Measurements from ENCODE around the gene LHX5. TPM values are rescaled to one million over a fixed set of nuclear protein-coding genes. Genes with fewer than 3 reads are reported as not detected.
A peak's percentile ranks its signal among the peaks of the same experiment; 100 is the strongest.

The LHX5 gene
- total RNA-seq, 1 experiment from 2014 or later, result not detected

DNA sequence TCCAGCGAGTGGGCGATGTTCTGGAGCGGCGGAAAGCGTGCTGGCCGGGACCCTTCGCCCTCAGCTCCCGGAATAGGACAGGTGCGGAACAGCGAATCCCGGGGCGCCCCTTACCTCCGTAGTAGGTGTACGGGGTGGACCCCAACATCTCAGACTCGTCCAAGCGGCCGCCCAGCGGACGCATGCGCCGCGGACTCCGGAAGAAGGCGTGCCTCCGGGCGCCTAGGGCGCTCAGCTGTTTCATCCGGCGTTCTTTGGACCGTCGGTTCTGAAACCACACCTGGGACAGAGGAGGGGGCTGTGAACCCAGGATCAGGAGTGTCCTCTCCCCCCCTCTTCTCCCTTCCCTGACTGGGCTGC is 4.5 kb downstream of the LHX5 start:
- no peaks in the 10 kb centered on the region for H3K36me3 ChIP-seq (ENCODE audit: insufficient read depth, low read length, poor library complexity, severe bottlenecking)
- DNase-seq (ENCODE audit: low spot score), result no peak
- H3K4me3 ChIP-seq (ENCODE audit: low read depth, low read length, poor library complexity, severe bottlenecking), result peak overlapping the region; percentile 17
- peaks cover 95% of the 10 kb centered on the region for H3K27me3 ChIP-seq (replicated peaks; ENCODE audit: insufficient read depth, low read depth, low read length, poor library complexity)
- TF ChIP-seq, protein P1, sequence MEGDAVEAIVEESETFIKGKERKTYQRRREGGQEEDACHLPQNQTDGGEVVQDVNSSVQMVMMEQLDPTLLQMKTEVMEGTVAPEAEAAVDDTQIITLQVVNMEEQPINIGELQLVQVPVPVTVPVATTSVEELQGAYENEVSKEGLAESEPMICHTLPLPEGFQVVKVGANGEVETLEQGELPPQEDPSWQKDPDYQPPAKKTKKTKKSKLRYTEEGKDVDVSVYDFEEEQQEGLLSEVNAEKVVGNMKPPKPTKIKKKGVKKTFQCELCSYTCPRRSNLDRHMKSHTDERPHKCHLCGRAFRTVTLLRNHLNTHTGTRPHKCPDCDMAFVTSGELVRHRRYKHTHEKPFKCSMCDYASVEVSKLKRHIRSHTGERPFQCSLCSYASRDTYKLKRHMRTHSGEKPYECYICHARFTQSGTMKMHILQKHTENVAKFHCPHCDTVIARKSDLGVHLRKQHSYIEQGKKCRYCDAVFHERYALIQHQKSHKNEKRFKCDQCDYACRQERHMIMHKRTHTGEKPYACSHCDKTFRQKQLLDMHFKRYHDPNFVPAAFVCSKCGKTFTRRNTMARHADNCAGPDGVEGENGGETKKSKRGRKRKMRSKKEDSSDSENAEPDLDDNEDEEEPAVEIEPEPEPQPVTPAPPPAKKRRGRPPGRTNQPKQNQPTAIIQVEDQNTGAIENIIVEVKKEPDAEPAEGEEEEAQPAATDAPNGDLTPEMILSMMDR (conservative IDR thresholded peaks at IDR 0.05; ENCODE audit: low read depth, low read length), result no peak
- no peak for TF ChIP-seq EZH2 (IDR thresholded peaks at IDR 0.05; ENCODE audit: borderline replicate concordance, low read depth, low read length, poor library complexity, severe bottlenecking)
- no TSS peak for BruUV-seq (replicated peaks)
- H3K4me1 ChIP-seq (ENCODE audit: insufficient read depth, low read length, poor library complexity, severe bottlenecking), result peaks cover 4% of the 10 kb centered on the region
- H3K27ac ChIP-seq (ENCODE audit: low read depth, low read length, poor library complexity, severe bottlenecking), result no peak overlapping the region
- CTCF ChIA-PET, result no interaction called here
- POLR2A ChIA-PET (ENCODE audit: low non-redundant PET), result no interaction called here
- no peaks in the 10 kb centered on the region for H3K9me3 ChIP-seq (ENCODE audit: low read depth, low read length, poor library complexity, severe bottlenecking)
- intact Hi-C loops (cut with micrococcal nuclease; ENCODE audit: unreplicated experiment), result no loop called here

DNA sequence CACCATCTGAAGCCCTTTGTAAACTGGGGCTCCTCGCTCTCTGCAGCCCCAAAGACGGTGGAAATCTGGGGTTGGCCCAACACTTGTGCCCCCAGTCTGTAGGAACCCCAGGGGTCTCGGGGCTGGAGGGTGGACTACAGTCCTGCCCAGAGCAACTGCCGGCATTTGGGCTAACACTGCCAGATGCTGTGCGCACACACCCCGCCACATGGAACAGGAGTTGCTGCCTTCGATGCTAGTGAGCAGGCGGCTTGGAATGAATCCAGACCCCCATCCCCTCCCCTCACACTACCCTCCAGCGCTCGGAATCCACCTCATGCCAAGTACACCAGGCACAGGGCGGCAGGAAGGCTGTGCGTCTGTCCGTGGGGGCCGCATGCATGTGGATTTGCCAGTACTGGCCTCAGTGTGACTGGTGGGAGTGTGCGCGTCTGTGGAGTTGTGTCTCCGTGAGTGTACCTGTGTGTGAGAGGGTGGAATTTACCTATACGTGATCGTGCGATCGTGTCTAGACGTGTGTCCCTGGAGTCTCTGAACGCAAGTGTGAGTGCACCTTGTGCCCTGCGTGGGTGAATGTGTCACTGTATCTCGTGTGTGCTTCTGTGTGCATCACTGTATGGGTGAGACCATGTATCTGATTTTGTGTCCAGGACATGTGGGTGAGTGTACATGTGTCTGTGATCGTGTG is 5.1 kb downstream of the LHX5 start:
- Histone ChIP-seq H3K27ac (ENCODE audit: low read depth, low read length, poor library complexity, severe bottlenecking) (no peak overlapping the region), H3K4me3 (ENCODE audit: low read depth, low read length, poor library complexity, severe bottlenecking) (no peak overlapping the region), H3K4me1 (ENCODE audit: insufficient read depth, low read length, poor library complexity, severe bottlenecking) (peaks cover 4% of the 10 kb centered on the region), H3K9me3 (ENCODE audit: low read depth, low read length, poor library complexity, severe bottlenecking) (no peaks in the 10 kb centered on the region), H3K36me3 (ENCODE audit: insufficient read depth, low read length, poor library complexity, severe bottlenecking) (no peaks in the 10 kb centered on the region), H3K27me3 (replicated peaks; ENCODE audit: insufficient read depth, low read depth, low read length, poor library complexity) (peaks cover 92% of the 10 kb centered on the region)
- intact Hi-C loops (cut with micrococcal nuclease; ENCODE audit: unreplicated experiment), result no loop called here
- CTCF ChIA-PET, result no interaction called here
- BruUV-seq (replicated peaks), result no TSS peak
- no peak for TF ChIP-seq EZH2 (IDR thresholded peaks at IDR 0.05; ENCODE audit: borderline replicate concordance, low read depth, low read length, poor library complexity, severe bottlenecking)
- TF ChIP-seq, protein P1 (conservative IDR thresholded peaks at IDR 0.05; ENCODE audit: low read depth, low read length), result no peak
- POLR2A ChIA-PET (ENCODE audit: low non-redundant PET), result no interaction called here
- DNase-seq (ENCODE audit: low spot score), result no peak

DNA sequence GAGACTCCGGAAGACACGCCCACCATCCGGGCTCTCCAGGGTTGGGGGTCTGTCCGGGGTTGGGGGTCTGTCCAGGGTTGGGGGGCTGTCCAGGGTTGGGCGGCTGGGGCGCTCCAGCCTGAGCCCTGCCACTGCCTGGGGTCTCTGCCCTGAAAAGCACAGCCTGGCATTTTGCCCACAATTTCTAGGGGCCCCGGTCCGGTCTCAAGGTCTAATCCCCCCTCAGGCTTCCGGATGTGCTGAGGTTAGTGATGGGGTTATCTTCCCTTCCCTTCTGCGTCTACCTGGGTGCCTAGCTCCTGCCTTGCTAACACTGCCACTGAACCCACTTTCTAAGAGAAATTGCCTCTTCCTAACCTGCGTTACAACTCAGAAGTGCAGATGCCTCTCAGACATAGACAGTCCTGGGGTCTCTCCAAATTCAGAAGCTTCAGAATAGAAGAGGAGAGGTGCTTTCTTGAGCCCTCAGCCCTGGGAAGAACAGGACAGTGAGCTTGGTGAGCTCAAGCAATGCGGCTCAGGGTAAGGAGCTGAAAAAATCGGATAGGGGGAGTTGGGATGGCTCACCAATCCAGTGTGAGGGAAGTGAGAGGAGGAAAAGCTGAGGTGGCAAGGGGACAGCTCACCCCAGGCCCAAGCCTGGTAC is 5.7 kb downstream of the LHX5 start:
- H3K9me3 ChIP-seq (ENCODE audit: low read depth, low read length, poor library complexity, severe bottlenecking), result no peaks in the 10 kb centered on the region
- CTCF ChIA-PET, result no interaction called here
- H3K4me1 ChIP-seq (ENCODE audit: insufficient read depth, low read length, poor library complexity, severe bottlenecking), result peaks cover 4% of the 10 kb centered on the region
- intact Hi-C loops (cut with micrococcal nuclease; ENCODE audit: unreplicated experiment), result no loop called here
- no peak for TF ChIP-seq EZH2 (IDR thresholded peaks at IDR 0.05; ENCODE audit: borderline replicate concordance, low read depth, low read length, poor library complexity, severe bottlenecking)
- TF ChIP-seq, protein P1 (conservative IDR thresholded peaks at IDR 0.05; ENCODE audit: low read depth, low read length), result no peak
- no peak overlapping the region for H3K27ac ChIP-seq (ENCODE audit: low read depth, low read length, poor library complexity, severe bottlenecking)
- H3K27me3 ChIP-seq (replicated peaks; ENCODE audit: insufficient read depth, low read depth, low read length, poor library complexity), result peaks cover 86% of the 10 kb centered on the region
- no peak overlapping the region for H3K4me3 ChIP-seq (ENCODE audit: low read depth, low read length, poor library complexity, severe bottlenecking)
- BruUV-seq (replicated peaks), result no TSS peak
- no peak for DNase-seq (ENCODE audit: low spot score)
- POLR2A ChIA-PET (ENCODE audit: low non-redundant PET), result no interaction called here
- no peaks in the 10 kb centered on the region for H3K36me3 ChIP-seq (ENCODE audit: insufficient read depth, low read length, poor library complexity, severe bottlenecking)
